GM19397 (cell line): Measurements from ENCODE around the gene PPP1R12B.
"Not testable (repeated sequence)": the region's sequence is repeated elsewhere in the genome, so short reads cannot be mapped to it uniquely, and the experiment has no call there.

ENCODE experiments used
- ATAC-seq: cut with Tn5 transposase; IDR thresholded peaks from one replicate; pipeline ENCODE4 v1.9.1; 2021; ENCODE audit warnings: mild to moderate bottlenecking, moderate library complexity; ENCODE audit not compliant: unreplicated experiment

The PPP1R12B gene

GRCh38 chr1:202553560-202554038 is 205.1 kb downstream of the PPP1R12B start:
- ATAC-seq, result no peak

- ATAC-seq, result not testable (repeated sequence)
Observed at GRCh38 chr1:202554619-202555018, 206.1 kb downstream of the PPP1R12B start.

GRCh38 chr1:202556037-202556436 is 207.5 kb downstream of the PPP1R12B start:
- ATAC-seq, result not testable (repeated sequence)

GRCh38 chr1:202557662-202558061 is 209.2 kb downstream of the PPP1R12B start:
- ATAC-seq, result not testable (repeated sequence)

- no peak for ATAC-seq
Observed at GRCh38 chr1:202561240-202561639, 212.7 kb downstream of the PPP1R12B start.

GRCh38 chr1:202561726-202562443 is 213.4 kb downstream of the PPP1R12B start:
- ATAC-seq, result no peak

GRCh38 chr1:202562444-202563060 is 214.1 kb downstream of the PPP1R12B start:
- ATAC-seq, result no peak

GRCh38 chr1:202563818-202564217 is 215.3 kb downstream of the PPP1R12B start:
- ATAC-seq, result no peak

GRCh38 chr1:202564958-202565495 is 216.5 kb downstream of the PPP1R12B start:
- no peak for ATAC-seq

GRCh38 chr1:202565890-202566602 is 217.5 kb downstream of the PPP1R12B start:
- peak; percentile 88 for ATAC-seq

- no peak for ATAC-seq
Observed at GRCh38 chr1:202567738-202568137, 219.2 kb downstream of the PPP1R12B start.

- no peak for ATAC-seq
Observed at GRCh38 chr1:202568410-202568809, 219.9 kb downstream of the PPP1R12B start.

GRCh38 chr1:202568826-202569225 is 220.3 kb downstream of the PPP1R12B start:
- no peak for ATAC-seq

- ATAC-seq, result no peak
Observed at GRCh38 chr1:202569393-202570322, 221.2 kb downstream of the PPP1R12B start.

- ATAC-seq, result no peak
Observed at GRCh38 chr1:202571719-202572339, 223.3 kb downstream of the PPP1R12B start.

GRCh38 chr1:202572867-202573266 is 224.4 kb downstream of the PPP1R12B start:
- ATAC-seq, result no peak

- no peak for ATAC-seq
Observed at GRCh38 chr1:202575918-202576653, 227.6 kb downstream of the PPP1R12B start.

GRCh38 chr1:202576816-202577215 is 228.3 kb downstream of the PPP1R12B start:
- ATAC-seq, result no peak

- ATAC-seq, result no peak
Observed at GRCh38 chr1:202577381-202577780, 228.9 kb downstream of the PPP1R12B start.
